GM21390 (cell line): ENCODE results near the gene ADARB2.
"Not testable (repeated sequence)": the region's sequence is repeated elsewhere in the genome, so short reads cannot be mapped to it uniquely, and the experiment has no call there.

Source experiments
- ATAC-seq: cut with Tn5 transposase; IDR thresholded peaks from one replicate; pipeline ENCODE4 v1.9.1; 2021; ENCODE audit not compliant: unreplicated experiment

The ADARB2 gene

GRCh38 chr10:1416456-1417037 lies 320.8 kb downstream of the ADARB2 start:
- ATAC-seq = no peak

GRCh38 chr10:1414893-1415292 lies 322.4 kb downstream of the ADARB2 start:
- ATAC-seq = no peak

- ATAC-seq = not testable (repeated sequence)
These were observed 323.0 kb downstream of the ADARB2 start for GRCh38 chr10:1414346-1414745.

GRCh38 chr10:1413823-1414222 lies 323.5 kb downstream of the ADARB2 start:
- ATAC-seq = no peak

- no peak for ATAC-seq
These were observed 324.1 kb downstream of the ADARB2 start for GRCh38 chr10:1413256-1413655.

- no peak for ATAC-seq
These were observed 324.7 kb downstream of the ADARB2 start for GRCh38 chr10:1412531-1413189.

GRCh38 chr10:1411956-1412355 lies 325.4 kb downstream of the ADARB2 start:
- no peak for ATAC-seq

- no peak for ATAC-seq
These were observed 325.9 kb downstream of the ADARB2 start for GRCh38 chr10:1411451-1411850.

GRCh38 chr10:1410469-1411395 lies 326.6 kb downstream of the ADARB2 start:
- no peak for ATAC-seq

GRCh38 chr10:1410032-1410431 lies 327.3 kb downstream of the ADARB2 start:
- ATAC-seq = no peak

- no peak for ATAC-seq
These were observed 327.9 kb downstream of the ADARB2 start for GRCh38 chr10:1409392-1409791.

- no peak for ATAC-seq
These were observed 328.5 kb downstream of the ADARB2 start for GRCh38 chr10:1408651-1409367.

GRCh38 chr10:1406967-1407945 lies 330.1 kb downstream of the ADARB2 start:
- ATAC-seq = no peak

GRCh38 chr10:1406132-1406966 lies 331.0 kb downstream of the ADARB2 start:
- ATAC-seq = no peak

- no peak for ATAC-seq
These were observed 332.7 kb downstream of the ADARB2 start for GRCh38 chr10:1404323-1405260.

GRCh38 chr10:1403508-1404322 lies 333.6 kb downstream of the ADARB2 start:
- no peak for ATAC-seq

- ATAC-seq = no peak
These were observed 334.4 kb downstream of the ADARB2 start for GRCh38 chr10:1402816-1403507.
